ENCODE data around the gene TMEM138.

The TMEM138 gene

GRCh38 chr11:61361741-61362541, at the start of gene TMEM138, which contains the start of gene CYB561A3:
Gene TMEM138 (plus strand): TSS chr11:61362374. CDS start chr11:61364391, 2,017 bp downstream.
Gene CYB561A3 (minus strand): TSS chr11:61361882. CDS start chr11:61356713, 5,169 bp downstream.
- DNase-seq: peak; percentile 98

GRCh38 chr11:61315260-61315659, 46.9 kb upstream of the TMEM138 start:
- DNase-seq: no peak

GRCh38 chr11:61325649-61326414, 36.3 kb upstream of the TMEM138 start:
- no peak for DNase-seq

GRCh38 chr11:61327669-61328071, 34.5 kb upstream of the TMEM138 start:
- no peak for DNase-seq

GRCh38 chr11:61328351-61328750, 33.8 kb upstream of the TMEM138 start:
- no peak for DNase-seq

GRCh38 chr11:61329871-61330270, 32.3 kb upstream of the TMEM138 start:
- DNase-seq: no peak

GRCh38 chr11:61331651-61332050, 30.5 kb upstream of the TMEM138 start:
- no peak for DNase-seq

- DNase-seq: peak; percentile 50
These were observed 29.8 kb upstream of the TMEM138 start for GRCh38 chr11:61332281-61332796.

GRCh38 chr11:61332797-61333549, 29.2 kb upstream of the TMEM138 start, which contains the start of the genes DDB1 and TKFC:
Gene DDB1 (minus strand): TSS chr11:61333105. CDS start chr11:61332968, 137 bp downstream.
Gene TKFC (plus strand): TSS chr11:61333228. CDS start chr11:61334729, 1,501 bp downstream.
- peak; percentile 97 for DNase-seq

GRCh38 chr11:61333550-61334433, 28.4 kb upstream of the TMEM138 start:
- peak; percentile 55 for DNase-seq

GRCh38 chr11:61334434-61335354, 27.5 kb upstream of the TMEM138 start:
- DNase-seq: peak; percentile 46

GRCh38 chr11:61335355-61335710, 26.8 kb upstream of the TMEM138 start:
- peak; percentile 84 for DNase-seq

- DNase-seq: peak; percentile 94
These were observed 25.8 kb upstream of the TMEM138 start for GRCh38 chr11:61336171-61336935.

- no peak for DNase-seq
These were observed 24.3 kb upstream of the TMEM138 start for GRCh38 chr11:61337706-61338470.

- no peak for DNase-seq
These were observed 23.2 kb upstream of the TMEM138 start for GRCh38 chr11:61338783-61339489.

- DNase-seq: no peak
These were observed 22.7 kb upstream of the TMEM138 start for GRCh38 chr11:61339490-61339878.

GRCh38 chr11:61340979-61341378, 21.2 kb upstream of the TMEM138 start:
- no peak for DNase-seq

GRCh38 chr11:61341706-61342105, 20.5 kb upstream of the TMEM138 start:
- DNase-seq: no peak

Data from hematopoietic multipotent progenitor cell treated with erythropoietin and hydrocortisone succinate and interleukin-3 and kit ligand, for 6 days (in vitro differentiated cells).